Ishikawa (cell line): ENCODE data around the gene UQCRH.

Experiments
- CEBPB ChIP-seq: IDR thresholded peaks from 2 replicates; pipeline ENCODE4 v1.6.1; 2012
- CREB1 ChIP-seq: IDR thresholded peaks from 2 replicates; pipeline ENCODE4 v1.6.1; 2012; ENCODE audit warnings: low read depth
- EGR1 ChIP-seq: IDR thresholded peaks from 2 replicates; pipeline ENCODE4 v1.6.1; 2012
- EP300 ChIP-seq: IDR thresholded peaks from 2 replicates; pipeline ENCODE4 v1.6.1; 2012; ENCODE audit warnings: borderline replicate concordance
- NFIC ChIP-seq: IDR thresholded peaks from 2 replicates; pipeline ENCODE4 v1.6.1; 2012
- RAD21 ChIP-seq: IDR thresholded peaks from 2 replicates; pipeline ENCODE4 v1.6.1; 2012; ENCODE audit warnings: low read depth
- TAF1 ChIP-seq: IDR thresholded peaks from 2 replicates; pipeline ENCODE4 v1.6.1; 2012; ENCODE audit warnings: low read depth, mild to moderate bottlenecking
- TCF12 ChIP-seq: IDR thresholded peaks from 2 replicates; pipeline ENCODE4 v1.6.1; 2012; ENCODE audit warnings: low read depth
- USF1 ChIP-seq: IDR thresholded peaks from 2 replicates; pipeline ENCODE4 v1.6.1; 2012
- YY1 ChIP-seq: IDR thresholded peaks from 2 replicates; pipeline ENCODE4 v1.6.1; 2012; ENCODE audit warnings: low read depth
- ZBTB7A ChIP-seq: IDR thresholded peaks from 2 replicates; pipeline ENCODE4 v1.6.1; 2012; ENCODE audit warnings: low read depth
- TF ChIP-seq, protein P1 (sequence below): IDR thresholded peaks from 2 replicates; pipeline ENCODE4 v1.6.1; 2012; ENCODE audit warnings: low read depth, mild to moderate bottlenecking

UQCRH gene

DNA sequence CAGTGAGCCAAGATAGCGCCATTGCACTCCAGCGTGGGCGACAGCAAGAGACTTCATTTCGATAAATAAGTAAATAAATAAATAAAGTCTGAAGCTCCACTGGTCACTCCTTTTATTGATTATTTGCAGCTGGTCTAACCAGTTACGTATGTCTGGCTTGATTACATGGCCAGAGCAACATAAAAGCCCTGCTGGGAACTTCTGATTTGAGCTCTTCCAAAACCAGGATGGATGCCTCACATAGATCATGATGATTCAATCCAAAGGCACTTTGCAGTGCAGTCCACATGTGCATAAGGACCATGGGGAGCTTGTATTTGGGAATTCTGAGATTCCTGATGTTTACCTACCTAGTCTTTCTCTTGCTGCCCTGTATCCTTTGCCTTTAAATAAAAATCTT is 61.1 kb downstream of the UQCRH start:
- no peak for TF ChIP-seq TAF1
- no peak for TF ChIP-seq EGR1
- no peak for TF ChIP-seq EP300
- TF ChIP-seq CREB1, result no peak
- TF ChIP-seq TCF12, result no peak
- TF ChIP-seq YY1, result no peak
- no peak for TF ChIP-seq ZBTB7A
- TF ChIP-seq USF1, result no peak
- TF ChIP-seq RAD21, result no peak
- TF ChIP-seq CEBPB, result no peak
- TF ChIP-seq, protein P1, sequence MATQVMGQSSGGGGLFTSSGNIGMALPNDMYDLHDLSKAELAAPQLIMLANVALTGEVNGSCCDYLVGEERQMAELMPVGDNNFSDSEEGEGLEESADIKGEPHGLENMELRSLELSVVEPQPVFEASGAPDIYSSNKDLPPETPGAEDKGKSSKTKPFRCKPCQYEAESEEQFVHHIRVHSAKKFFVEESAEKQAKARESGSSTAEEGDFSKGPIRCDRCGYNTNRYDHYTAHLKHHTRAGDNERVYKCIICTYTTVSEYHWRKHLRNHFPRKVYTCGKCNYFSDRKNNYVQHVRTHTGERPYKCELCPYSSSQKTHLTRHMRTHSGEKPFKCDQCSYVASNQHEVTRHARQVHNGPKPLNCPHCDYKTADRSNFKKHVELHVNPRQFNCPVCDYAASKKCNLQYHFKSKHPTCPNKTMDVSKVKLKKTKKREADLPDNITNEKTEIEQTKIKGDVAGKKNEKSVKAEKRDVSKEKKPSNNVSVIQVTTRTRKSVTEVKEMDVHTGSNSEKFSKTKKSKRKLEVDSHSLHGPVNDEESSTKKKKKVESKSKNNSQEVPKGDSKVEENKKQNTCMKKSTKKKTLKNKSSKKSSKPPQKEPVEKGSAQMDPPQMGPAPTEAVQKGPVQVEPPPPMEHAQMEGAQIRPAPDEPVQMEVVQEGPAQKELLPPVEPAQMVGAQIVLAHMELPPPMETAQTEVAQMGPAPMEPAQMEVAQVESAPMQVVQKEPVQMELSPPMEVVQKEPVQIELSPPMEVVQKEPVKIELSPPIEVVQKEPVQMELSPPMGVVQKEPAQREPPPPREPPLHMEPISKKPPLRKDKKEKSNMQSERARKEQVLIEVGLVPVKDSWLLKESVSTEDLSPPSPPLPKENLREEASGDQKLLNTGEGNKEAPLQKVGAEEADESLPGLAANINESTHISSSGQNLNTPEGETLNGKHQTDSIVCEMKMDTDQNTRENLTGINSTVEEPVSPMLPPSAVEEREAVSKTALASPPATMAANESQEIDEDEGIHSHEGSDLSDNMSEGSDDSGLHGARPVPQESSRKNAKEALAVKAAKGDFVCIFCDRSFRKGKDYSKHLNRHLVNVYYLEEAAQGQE, result no peak
- no peak for TF ChIP-seq NFIC
